Peyer's patch (tissue), 4 donors: ENCODE data around the gene BDNF.

Source experiments
- POLR2A ChIP-seq, 2 donors: fragments of 450-650 bp; IDR thresholded peaks; one replicate each; pipeline ENCODE4 v1.5.1; 2017; ENCODE audit warnings: antibody characterized with exemption in 2 of 2, mild to moderate bottlenecking in 2 of 2, moderate library complexity in 2 of 2
- TF ChIP-seq, protein P1 (sequence below), 6 experiments: fragments of 450-650 bp in 4 of 6; fragments of 200-600 bp in 2 of 6; sonication (generic) in 1 of 6; IDR thresholded peaks; one replicate each; pipeline ENCODE4 v1.5.1; 2017 to 2019; ENCODE audit warnings: antibody characterized with exemption in 6 of 6, mild to moderate bottlenecking in 3 of 6, moderate library complexity in 1 of 6

DNA sequence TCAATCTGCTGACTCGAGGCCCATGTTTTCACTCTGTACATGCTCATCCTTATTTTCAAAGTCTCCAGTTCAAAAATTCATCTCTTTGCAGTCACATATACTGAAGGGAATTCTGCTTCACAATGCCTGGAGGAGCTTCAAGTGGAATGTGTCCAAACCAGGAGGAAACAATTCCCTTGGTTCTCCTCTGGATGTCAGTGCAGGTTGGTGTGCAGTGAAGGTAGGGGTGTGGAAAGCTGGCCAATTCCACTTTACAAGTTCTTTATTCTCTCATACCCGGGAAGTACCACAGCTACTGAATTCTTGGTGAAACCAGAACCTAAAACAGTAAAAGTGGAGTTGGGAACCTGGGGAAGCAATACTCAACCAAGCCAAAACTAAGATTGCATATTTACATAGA lies 57.3 kb downstream of the BDNF start:
- TF ChIP-seq, protein P1, sequence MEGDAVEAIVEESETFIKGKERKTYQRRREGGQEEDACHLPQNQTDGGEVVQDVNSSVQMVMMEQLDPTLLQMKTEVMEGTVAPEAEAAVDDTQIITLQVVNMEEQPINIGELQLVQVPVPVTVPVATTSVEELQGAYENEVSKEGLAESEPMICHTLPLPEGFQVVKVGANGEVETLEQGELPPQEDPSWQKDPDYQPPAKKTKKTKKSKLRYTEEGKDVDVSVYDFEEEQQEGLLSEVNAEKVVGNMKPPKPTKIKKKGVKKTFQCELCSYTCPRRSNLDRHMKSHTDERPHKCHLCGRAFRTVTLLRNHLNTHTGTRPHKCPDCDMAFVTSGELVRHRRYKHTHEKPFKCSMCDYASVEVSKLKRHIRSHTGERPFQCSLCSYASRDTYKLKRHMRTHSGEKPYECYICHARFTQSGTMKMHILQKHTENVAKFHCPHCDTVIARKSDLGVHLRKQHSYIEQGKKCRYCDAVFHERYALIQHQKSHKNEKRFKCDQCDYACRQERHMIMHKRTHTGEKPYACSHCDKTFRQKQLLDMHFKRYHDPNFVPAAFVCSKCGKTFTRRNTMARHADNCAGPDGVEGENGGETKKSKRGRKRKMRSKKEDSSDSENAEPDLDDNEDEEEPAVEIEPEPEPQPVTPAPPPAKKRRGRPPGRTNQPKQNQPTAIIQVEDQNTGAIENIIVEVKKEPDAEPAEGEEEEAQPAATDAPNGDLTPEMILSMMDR (IDR thresholded peaks at IDR 0.05): no peak
- no peak for TF ChIP-seq POLR2A (IDR thresholded peaks at IDR 0.05)
